ENCODE results near the gene RNF149. TPM values are rescaled to one million over a fixed set of nuclear protein-coding genes. Genes with fewer than 3 reads are reported as not detected.

Gene RNF149
- total RNA-seq, 6 experiments from 2014 or later = 24.6 to 33.4 (median 26.0) TPM

DNA sequence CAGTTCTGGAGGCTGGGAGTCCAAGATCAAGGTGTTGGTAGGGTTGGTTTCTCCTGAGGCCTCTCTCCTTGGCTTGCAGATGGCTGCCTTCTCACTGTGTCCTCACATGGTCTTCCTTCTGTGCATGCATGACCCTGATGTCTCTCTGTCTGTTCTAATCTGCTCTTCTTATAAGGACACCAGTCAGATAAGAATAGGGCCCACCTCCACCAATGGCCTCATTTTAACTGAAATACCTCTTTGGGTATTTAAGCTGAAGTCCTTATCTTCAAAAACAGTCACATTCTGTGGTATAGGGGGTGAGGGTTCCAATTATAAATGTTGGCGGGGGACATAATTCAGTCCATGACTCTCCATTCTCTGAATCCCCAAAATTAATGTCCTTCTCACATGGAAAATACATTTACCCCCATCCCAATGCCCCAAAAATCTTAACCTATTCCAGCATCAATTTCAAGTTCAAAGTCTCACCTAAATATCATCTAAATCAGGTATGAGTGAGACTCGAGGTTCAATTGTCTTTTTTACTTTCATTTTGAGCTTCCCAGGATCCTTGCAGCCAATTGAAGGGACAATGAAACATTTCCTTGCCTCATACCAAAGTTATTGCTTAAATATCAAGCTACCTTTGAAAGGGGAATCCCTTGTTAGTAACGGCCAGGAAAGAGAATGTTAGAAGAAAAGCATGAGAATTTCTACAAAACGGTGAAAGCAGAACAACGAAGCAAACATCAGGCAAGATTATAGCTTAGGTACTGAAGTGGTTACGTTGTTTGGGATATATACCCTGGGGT is 76.4 kb downstream of the RNF149 start:
- H3K9me3 Mint-ChIP-seq = no peaks in the 10 kb centered on the region
- H3K36me3 Mint-ChIP-seq (ENCODE audit: low read depth) = no peaks in the 10 kb centered on the region
- H3K4me3 Mint-ChIP-seq = peak overlapping the region; percentile 46
- no peak overlapping the region for H3K27ac Mint-ChIP-seq
- peaks cover 20% of the 10 kb centered on the region; the same call in 1 of the 2 replicates for H3K4me1 Mint-ChIP-seq (ENCODE audit: low read depth)
- H3K27me3 Mint-ChIP-seq (ENCODE audit: insufficient read depth) = no peaks in the 10 kb centered on the region; the same call in 1 of the 2 replicates
- no peak for DNase-seq
- no peak for TF ChIP-seq CTCF (IDR thresholded peaks at IDR 0.05)

- H3K36me3 Mint-ChIP-seq (ENCODE audit: low read depth) = no peaks in the 10 kb centered on the region
- no peak overlapping the region for H3K4me3 Mint-ChIP-seq
- no peaks in the 10 kb centered on the region; the same call in none of the 2 replicates for H3K27me3 Mint-ChIP-seq (ENCODE audit: insufficient read depth)
- DNase-seq = no peak
- H3K9me3 Mint-ChIP-seq = no peaks in the 10 kb centered on the region
- H3K4me1 Mint-ChIP-seq (ENCODE audit: low read depth) = peaks cover 20% of the 10 kb centered on the region; the same call in 1 of the 2 replicates
- TF ChIP-seq CTCF (IDR thresholded peaks at IDR 0.05) = no peak
- no peak overlapping the region for H3K27ac Mint-ChIP-seq
Measured at GRCh38 chr2:101231240-101231639, 77.3 kb downstream of the RNF149 start.

- H3K9me3 Mint-ChIP-seq = no peaks in the 10 kb centered on the region
- H3K4me1 Mint-ChIP-seq (ENCODE audit: low read depth) = peaks cover 20% of the 10 kb centered on the region; the same call in 1 of the 2 replicates
- no peak overlapping the region for H3K27ac Mint-ChIP-seq
- TF ChIP-seq CTCF (IDR thresholded peaks at IDR 0.05) = no peak
- H3K4me3 Mint-ChIP-seq = no peak overlapping the region
- DNase-seq = peak; percentile 17
- H3K27me3 Mint-ChIP-seq (ENCODE audit: insufficient read depth) = no peaks in the 10 kb centered on the region; the same call in none of the 2 replicates
- no peaks in the 10 kb centered on the region for H3K36me3 Mint-ChIP-seq (ENCODE audit: low read depth)
Measured at GRCh38 chr2:101230541-101231001, 77.9 kb downstream of the RNF149 start.

Small RNAs within 50 kb of the gene (microRNA-seq; reads per million reads assigned to microRNA genes)
- not detected for gene MIR5696

Other genes starting within 250 kb of the RNF149 start
- 1 to 10 TPM; 1.2 to 2.0 (median 1.5) TPM for gene TBC1D8, start 157.3 kb downstream of the RNF149 start, total RNA-seq (2021; fragmentation: NEBNext Ultra II Directional; extraction: Animal tissue kit (Norgen Biotek cat#: 25700))
- gene CNOT11, start 55.8 kb downstream of the RNF149 start, total RNA-seq (2021; fragmentation: NEBNext Ultra II Directional; extraction: Animal tissue kit (Norgen Biotek cat#: 25700)) = 10 to 100 TPM; 38.1 to 53.8 (median 43.0) TPM
- not detected for gene CREG2, start 78.8 kb upstream of the RNF149 start, total RNA-seq (2021; fragmentation: NEBNext Ultra II Directional; extraction: Animal tissue kit (Norgen Biotek cat#: 25700))
- gene RFX8, start 166.4 kb upstream of the RNF149 start, total RNA-seq (2021; fragmentation: NEBNext Ultra II Directional; extraction: Animal tissue kit (Norgen Biotek cat#: 25700)) = 1 to 10 TPM; 2.8 to 8.0 (median 5.3) TPM

Measured in HFFc6 (cell line).